ENCODE results near the gene CALML6.
A peak's percentile ranks its signal among the peaks of the same experiment; 100 is the strongest.
"Not testable (repeated sequence)": the region's sequence is repeated elsewhere in the genome, so short reads cannot be mapped to it uniquely, and the experiment has no call there.

Gene CALML6

DNA sequence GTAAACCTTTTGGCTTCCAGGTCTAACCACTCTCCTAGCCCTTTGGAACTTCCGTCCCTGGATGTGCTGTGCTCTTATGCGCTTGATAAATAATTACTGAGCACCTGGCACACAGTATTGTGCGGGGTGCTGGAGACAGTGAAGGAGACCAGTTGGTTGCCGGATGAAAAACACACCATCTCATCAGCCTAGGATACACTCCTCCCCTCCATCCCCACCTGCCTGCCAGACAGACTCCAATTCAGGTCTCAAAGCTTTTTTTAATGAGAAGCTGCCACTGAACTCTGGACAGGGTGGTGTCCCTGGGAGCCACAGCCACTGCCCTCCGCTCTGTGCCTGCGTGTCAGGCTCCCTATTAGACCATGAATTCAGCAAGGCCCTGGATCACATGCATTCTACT is 33.3 kb upstream of the CALML6 start:
- Histone ChIP-seq H3K27me3 (ENCODE audit: control insufficient read depth, insufficient read depth, low read length) (no peaks in the 10 kb centered on the region), H3K4me3 (ENCODE audit: low read length) (no peak overlapping the region), H3K4me1 (ENCODE audit: control insufficient read depth, insufficient read depth, low read length) (peaks cover 32% of the 10 kb centered on the region), H3K9me3 (ENCODE audit: control insufficient read depth, low read length) (no peaks in the 10 kb centered on the region), H3K36me3 (ENCODE audit: control insufficient read depth, insufficient read depth, low read length) (peaks cover 7% of the 10 kb centered on the region), H3K9ac (ENCODE audit: low read length) (no peak overlapping the region)

DNA sequence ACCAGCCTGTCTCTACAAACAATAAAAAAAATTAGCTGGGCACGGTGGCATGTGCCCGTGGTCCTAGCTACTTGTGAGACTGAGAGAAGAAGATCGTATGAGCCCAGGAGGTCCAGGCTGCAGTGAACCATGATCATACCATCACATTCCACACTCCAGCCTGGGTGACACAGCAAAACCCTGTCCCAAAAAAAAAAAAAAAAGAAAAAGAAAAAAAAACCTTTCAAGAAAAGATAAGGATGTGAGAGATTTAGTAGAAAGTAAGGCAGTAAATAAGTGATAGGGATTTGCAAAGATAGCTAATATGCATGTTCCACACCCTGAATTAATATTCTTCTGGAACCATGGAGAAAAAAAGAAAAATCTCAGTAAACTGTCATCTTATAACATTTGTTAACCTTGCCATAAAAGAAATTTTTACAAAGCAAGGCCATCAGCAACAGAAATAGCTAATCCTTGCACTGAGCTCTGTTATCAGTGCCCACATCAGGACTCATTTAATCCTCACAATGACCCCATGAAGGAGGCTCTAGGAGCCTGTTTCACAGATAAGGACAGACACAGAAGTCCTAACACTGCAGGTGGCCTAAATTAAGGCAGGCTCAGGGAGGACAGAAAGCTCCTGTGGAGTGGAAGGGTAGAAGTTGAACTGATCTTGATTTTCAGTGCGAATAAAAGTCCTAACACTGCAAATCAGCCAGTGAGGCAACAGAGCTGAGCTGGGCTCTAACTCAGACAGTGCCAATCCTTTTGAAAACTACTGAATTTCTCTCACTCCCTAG is 31.8 kb upstream of the CALML6 start:
- Histone ChIP-seq H3K4me1 (ENCODE audit: control insufficient read depth, insufficient read depth, low read length) (peaks cover 40% of the 10 kb centered on the region), H3K4me3 (ENCODE audit: low read length) (no peak overlapping the region), H3K9ac (ENCODE audit: low read length) (no peak overlapping the region), H3K27me3 (ENCODE audit: control insufficient read depth, insufficient read depth, low read length) (no peaks in the 10 kb centered on the region), H3K36me3 (ENCODE audit: control insufficient read depth, insufficient read depth, low read length) (peaks cover 7% of the 10 kb centered on the region), H3K9me3 (ENCODE audit: control insufficient read depth, low read length) (no peaks in the 10 kb centered on the region)

DNA sequence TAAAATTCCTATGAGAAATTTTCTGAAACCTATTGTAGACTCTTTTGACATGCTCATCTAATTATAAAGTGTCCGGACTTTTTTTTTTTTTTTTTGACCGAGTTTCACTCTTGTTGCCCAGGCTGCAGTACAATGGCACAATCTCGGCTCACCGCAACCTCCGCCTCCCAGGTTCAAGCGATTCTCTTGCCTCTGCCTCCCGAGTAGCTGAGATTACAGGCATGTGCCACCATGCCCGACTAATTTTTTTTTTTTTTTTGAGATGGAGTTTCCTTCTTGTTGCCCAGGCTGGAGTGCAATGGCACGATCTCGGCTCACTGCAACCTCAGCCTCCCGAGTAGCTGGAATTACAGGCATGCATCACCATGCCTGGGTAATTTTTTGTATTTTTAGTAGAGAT is 31.2 kb upstream of the CALML6 start:
- not testable (repeated sequence) for H3K36me3 ChIP-seq (ENCODE audit: control insufficient read depth, insufficient read depth, low read length); H3K9ac ChIP-seq (ENCODE audit: low read length); H3K9me3 ChIP-seq (ENCODE audit: control insufficient read depth, low read length); H3K4me3 ChIP-seq (ENCODE audit: low read length); H3K27me3 ChIP-seq (ENCODE audit: control insufficient read depth, insufficient read depth, low read length)
- peaks cover 46% of the 10 kb centered on the region for H3K4me1 ChIP-seq (ENCODE audit: control insufficient read depth, insufficient read depth, low read length)

DNA sequence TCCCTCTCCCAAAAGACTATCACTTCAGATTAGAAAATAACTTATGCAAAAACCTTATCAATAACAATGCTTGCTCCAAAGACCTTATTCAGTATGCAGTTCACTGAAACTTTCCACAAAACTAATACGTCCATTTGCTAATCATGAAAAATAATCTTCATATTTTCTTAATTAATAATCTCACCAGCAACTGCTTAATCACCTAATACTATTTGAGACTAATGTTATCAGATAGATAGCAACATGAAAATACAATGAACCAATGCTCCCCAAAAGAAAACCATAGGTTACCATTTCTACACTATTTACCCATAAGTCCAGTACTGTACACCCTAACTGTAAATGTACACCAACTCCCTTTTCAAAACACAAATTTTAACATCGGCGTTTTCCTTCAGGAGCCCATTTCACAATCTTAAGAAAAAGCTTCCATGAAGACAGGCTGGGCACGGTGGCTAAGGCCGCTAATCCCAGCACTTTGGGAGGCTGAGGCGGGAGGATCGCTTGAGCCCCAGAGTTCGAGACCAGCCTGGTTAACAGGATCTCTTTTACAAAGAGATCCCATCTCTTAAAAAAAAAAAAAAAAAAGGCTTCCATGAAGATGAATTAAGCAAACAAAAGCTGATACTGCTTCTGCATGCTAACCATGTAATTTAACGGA is 25.8 kb upstream of the CALML6 start:
- no peaks in the 10 kb centered on the region for H3K9me3 ChIP-seq (ENCODE audit: control insufficient read depth, low read length)
- no peak overlapping the region for H3K4me3 ChIP-seq (ENCODE audit: low read length)
- H3K9ac ChIP-seq (ENCODE audit: low read length): peak overlapping the region; percentile 59
- H3K36me3 ChIP-seq (ENCODE audit: control insufficient read depth, insufficient read depth, low read length): no peaks in the 10 kb centered on the region
- peaks cover 45% of the 10 kb centered on the region for H3K4me1 ChIP-seq (ENCODE audit: control insufficient read depth, insufficient read depth, low read length)
- no peaks in the 10 kb centered on the region for H3K27me3 ChIP-seq (ENCODE audit: control insufficient read depth, insufficient read depth, low read length)

- H3K9ac ChIP-seq (ENCODE audit: low read length): peak overlapping the region; percentile 59
- no peaks in the 10 kb centered on the region for H3K9me3 ChIP-seq (ENCODE audit: control insufficient read depth, low read length)
- H3K36me3 ChIP-seq (ENCODE audit: control insufficient read depth, insufficient read depth, low read length): no peaks in the 10 kb centered on the region
- H3K4me1 ChIP-seq (ENCODE audit: control insufficient read depth, insufficient read depth, low read length): peaks cover 52% of the 10 kb centered on the region
- H3K27me3 ChIP-seq (ENCODE audit: control insufficient read depth, insufficient read depth, low read length): no peaks in the 10 kb centered on the region
- H3K4me3 ChIP-seq (ENCODE audit: low read length): no peak overlapping the region
These were observed 25.1 kb upstream of the CALML6 start for GRCh38 chr1:1889847-1890505.

DNA sequence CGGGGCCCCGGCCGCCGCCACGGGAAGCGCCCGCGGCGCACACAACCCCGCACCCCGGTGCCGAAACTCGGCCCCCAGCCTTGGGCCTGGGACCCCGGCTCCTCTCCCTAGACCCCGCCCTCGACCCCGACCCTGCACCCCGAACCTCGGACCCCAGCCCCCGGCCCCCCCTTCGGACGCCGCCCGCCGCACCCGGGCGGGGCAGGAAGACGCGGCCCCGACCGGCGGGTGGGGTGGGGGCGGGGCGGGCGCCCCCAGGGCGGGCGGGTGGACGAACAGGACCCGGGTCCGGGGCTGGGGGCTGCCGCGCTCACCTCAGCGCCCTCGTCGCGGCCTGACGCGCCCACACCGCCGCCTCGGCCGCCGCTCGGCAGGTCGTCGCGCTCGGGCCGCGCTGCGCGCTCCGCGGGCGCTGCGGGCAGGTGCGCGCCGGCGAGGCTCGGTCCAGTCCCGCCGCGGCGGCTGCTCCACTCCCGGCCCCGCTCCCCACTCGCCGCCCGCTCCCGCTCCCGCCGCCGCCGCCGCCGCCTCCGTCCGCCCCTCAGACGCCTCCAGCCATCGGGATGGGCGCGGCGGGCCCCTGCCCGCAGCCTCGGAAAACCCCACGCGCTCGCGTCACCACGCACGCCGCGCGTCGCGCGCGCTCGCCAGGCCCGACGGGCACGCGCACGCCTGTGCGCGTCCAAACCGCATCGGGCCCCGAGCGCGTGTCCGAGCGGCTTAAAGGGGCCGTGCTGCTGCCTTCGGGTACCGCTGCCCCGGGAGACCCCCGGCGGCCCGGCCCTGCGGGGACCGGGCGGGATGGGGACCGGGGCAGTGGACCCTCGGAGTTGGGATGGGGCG is 24.3 kb upstream of the CALML6 start, which contains the start of gene GNB1:
GNB1 (minus strand) TSS at position 582 of the 843 bp plus-strand sequence. CDS start 65,634 bp downstream, outside the sequence.
- H3K9ac ChIP-seq (ENCODE audit: low read length): peak within 1 kb of the TSS; percentile 79
- H3K9me3 ChIP-seq (ENCODE audit: control insufficient read depth, low read length): no peaks in the 10 kb centered on the region
- peaks cover 60% of the 10 kb centered on the region for H3K4me1 ChIP-seq (ENCODE audit: control insufficient read depth, insufficient read depth, low read length)

GRCh38 chr1:1891349-1892078 is 23.5 kb upstream of the CALML6 start:
- Histone ChIP-seq H3K27me3 (ENCODE audit: control insufficient read depth, insufficient read depth, low read length) (peaks cover 7% of the 10 kb centered on the region), H3K4me3 (ENCODE audit: low read length) (peak overlapping the region; percentile 1), H3K9ac (ENCODE audit: low read length) (peak overlapping the region; percentile 79), H3K36me3 (ENCODE audit: control insufficient read depth, insufficient read depth, low read length) (no peaks in the 10 kb centered on the region), H3K9me3 (ENCODE audit: control insufficient read depth, low read length) (no peaks in the 10 kb centered on the region), H3K4me1 (ENCODE audit: control insufficient read depth, insufficient read depth, low read length) (peaks cover 66% of the 10 kb centered on the region)

More for the DNA sequence above, 24.3 kb upstream of the CALML6 start, which contains the start of gene GNB1:
- H3K27me3 ChIP-seq (ENCODE audit: control insufficient read depth, insufficient read depth, low read length): peaks cover 6% of the 10 kb centered on the region
- no peaks in the 10 kb centered on the region for H3K36me3 ChIP-seq (ENCODE audit: control insufficient read depth, insufficient read depth, low read length)
- H3K4me3 ChIP-seq (ENCODE audit: low read length): peak within 1 kb of the TSS; percentile 1

GRCh38 chr1:1892079-1892762 is 22.8 kb upstream of the CALML6 start:
- H3K4me3 ChIP-seq (ENCODE audit: low read length): peak overlapping the region; percentile 1
- no peaks in the 10 kb centered on the region for H3K9me3 ChIP-seq (ENCODE audit: control insufficient read depth, low read length)
- peaks cover 73% of the 10 kb centered on the region for H3K4me1 ChIP-seq (ENCODE audit: control insufficient read depth, insufficient read depth, low read length)
- no peaks in the 10 kb centered on the region for H3K36me3 ChIP-seq (ENCODE audit: control insufficient read depth, insufficient read depth, low read length)
- H3K9ac ChIP-seq (ENCODE audit: low read length): peak overlapping the region; percentile 79
- peaks cover 7% of the 10 kb centered on the region for H3K27me3 ChIP-seq (ENCODE audit: control insufficient read depth, insufficient read depth, low read length)

DNA sequence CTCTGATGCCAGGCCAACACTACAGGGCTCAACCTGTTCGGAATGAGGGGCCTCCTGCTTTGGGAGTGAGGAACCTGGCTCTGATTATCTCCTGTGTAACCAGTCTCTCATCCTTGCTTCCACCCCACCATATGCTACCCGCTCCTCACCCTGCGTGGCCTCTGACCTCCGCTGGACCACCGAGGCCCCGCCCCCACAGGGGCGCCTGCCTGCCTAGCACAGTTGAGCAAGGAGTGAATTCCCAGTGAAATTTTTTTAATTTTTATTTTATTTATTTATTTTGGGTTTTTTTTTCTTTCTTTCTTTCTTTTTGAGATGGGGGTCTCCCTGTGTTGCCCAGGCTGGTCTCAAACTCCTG is 22.3 kb upstream of the CALML6 start:
- peaks cover 74% of the 10 kb centered on the region for H3K4me1 ChIP-seq (ENCODE audit: control insufficient read depth, insufficient read depth, low read length)
- H3K9ac ChIP-seq (ENCODE audit: low read length): peak overlapping the region; percentile 79
- no peaks in the 10 kb centered on the region for H3K9me3 ChIP-seq (ENCODE audit: control insufficient read depth, low read length)
- no peaks in the 10 kb centered on the region for H3K36me3 ChIP-seq (ENCODE audit: control insufficient read depth, insufficient read depth, low read length)
- peak overlapping the region; percentile 1 for H3K4me3 ChIP-seq (ENCODE audit: low read length)
- peaks cover 7% of the 10 kb centered on the region for H3K27me3 ChIP-seq (ENCODE audit: control insufficient read depth, insufficient read depth, low read length)

- H3K9ac ChIP-seq (ENCODE audit: low read length): no peak overlapping the region
These were observed 21.6 kb upstream of the CALML6 start for GRCh38 chr1:1893291-1893985.

More at GRCh38 chr1:1893291-1893985, 21.6 kb upstream of the CALML6 start:
- H3K9me3 ChIP-seq (ENCODE audit: control insufficient read depth, low read length): no peaks in the 10 kb centered on the region
- no peak overlapping the region for H3K4me3 ChIP-seq (ENCODE audit: low read length)
- peaks cover 7% of the 10 kb centered on the region for H3K27me3 ChIP-seq (ENCODE audit: control insufficient read depth, insufficient read depth, low read length)
- no peaks in the 10 kb centered on the region for H3K36me3 ChIP-seq (ENCODE audit: control insufficient read depth, insufficient read depth, low read length)
- peaks cover 67% of the 10 kb centered on the region for H3K4me1 ChIP-seq (ENCODE audit: control insufficient read depth, insufficient read depth, low read length)
